ENCODE measurements around the gene CNTN5.

CNTN5 gene

GRCh38 chr11:99979042-99979441 lies 958.3 kb downstream of the CNTN5 start:
- no peak for DNase-seq

DNA sequence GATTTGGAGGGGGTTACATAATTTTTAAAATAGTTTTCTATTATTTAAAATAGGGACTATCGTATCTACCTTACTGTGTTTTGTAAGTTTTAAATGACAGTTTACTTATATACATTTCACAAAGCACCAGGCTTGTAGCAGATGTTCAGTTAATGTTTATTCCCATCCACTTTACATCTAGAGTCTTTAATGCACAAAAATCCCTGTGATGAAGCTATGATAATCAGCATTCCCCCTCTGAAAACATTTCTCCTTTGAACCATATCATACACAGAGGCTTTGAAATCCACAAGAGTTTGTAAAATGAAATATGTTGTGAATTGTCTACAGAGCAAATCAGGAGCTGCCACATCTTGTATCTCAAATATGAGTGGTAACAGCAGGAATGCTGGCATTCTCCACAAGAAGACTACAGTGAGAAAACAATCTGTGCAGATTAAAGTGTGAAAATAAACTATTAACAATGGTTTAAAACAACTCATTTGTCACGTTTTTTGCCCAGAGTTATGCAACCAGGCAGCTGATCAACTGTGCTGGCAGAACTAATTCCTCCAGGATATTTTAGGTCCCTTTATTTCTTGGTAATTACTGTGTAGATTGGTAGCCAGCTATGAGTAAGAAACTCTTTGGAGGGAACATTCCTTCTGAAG lies 967.2 kb downstream of the CNTN5 start:
- no peak for DNase-seq

DNA sequence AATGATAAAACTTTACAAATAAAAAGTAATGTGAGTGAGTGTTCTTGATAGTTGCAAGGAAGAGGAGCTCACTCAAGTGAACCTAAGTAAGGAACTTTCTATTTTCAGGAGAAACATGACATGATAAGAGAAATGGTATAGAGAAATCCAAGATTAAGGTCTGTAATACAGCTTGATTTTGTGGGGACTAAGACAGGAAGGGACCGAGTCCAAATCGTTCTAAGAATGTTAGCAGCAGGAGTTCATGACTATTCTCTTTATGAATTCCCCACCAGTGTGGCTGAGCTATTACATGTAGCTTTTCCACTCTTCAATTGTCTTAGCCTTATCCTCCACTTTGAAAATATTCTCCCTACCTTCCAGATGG lies 967.7 kb downstream of the CNTN5 start:
- DNase-seq: no peak

GRCh38 chr11:100003985-100004384 lies 983.2 kb downstream of the CNTN5 start:
- DNase-seq: no peak

- DNase-seq: no peak
Observed at GRCh38 chr11:100004541-100004940, 983.8 kb downstream of the CNTN5 start.

GRCh38 chr11:100008417-100008816 lies 987.7 kb downstream of the CNTN5 start:
- DNase-seq: no peak

- DNase-seq: peak; percentile 12
Observed at GRCh38 chr11:100009728-100010127, 989.0 kb downstream of the CNTN5 start.

GRCh38 chr11:100010393-100010792 lies 989.6 kb downstream of the CNTN5 start:
- no peak for DNase-seq

GRCh38 chr11:100011697-100012096 lies 990.9 kb downstream of the CNTN5 start:
- DNase-seq: no peak

DNA sequence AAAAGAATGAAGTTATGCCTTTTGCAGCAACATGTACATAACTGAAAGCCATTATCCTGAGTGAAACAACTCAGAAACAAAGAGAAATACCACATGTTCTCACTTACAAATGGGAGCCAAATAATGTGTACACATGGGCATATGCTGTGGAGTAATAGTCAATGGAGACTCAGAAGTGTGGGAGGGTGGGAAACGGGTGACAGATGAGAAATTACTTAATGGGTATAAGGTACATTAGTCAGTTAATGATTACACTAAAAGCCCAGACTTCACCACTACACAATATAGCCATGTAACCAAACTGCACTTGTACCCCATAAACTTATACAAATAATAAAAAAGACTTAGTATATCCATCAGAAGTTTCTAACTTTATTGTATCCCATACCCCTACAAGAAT lies 992.3 kb downstream of the CNTN5 start:
- DNase-seq: no peak

DNA sequence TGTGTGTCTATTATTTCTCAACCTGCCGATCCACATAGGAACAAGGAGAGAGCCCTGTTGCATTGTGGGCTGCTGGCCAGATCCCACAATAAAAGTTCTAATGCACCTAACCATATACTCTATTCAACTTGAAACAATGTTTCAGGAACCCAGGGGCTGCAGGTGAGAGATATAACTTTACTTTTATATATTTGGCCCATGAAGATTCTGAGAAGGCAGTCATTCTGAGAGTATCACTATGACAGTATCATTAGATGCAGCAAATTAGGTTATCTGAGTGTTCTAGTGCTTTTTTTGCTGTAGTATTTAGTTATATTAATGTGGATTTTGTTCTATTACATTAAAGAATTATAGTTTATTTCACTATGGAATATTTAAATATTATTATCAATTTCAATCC lies 1011.2 kb downstream of the CNTN5 start:
- DNase-seq: no peak

DNA sequence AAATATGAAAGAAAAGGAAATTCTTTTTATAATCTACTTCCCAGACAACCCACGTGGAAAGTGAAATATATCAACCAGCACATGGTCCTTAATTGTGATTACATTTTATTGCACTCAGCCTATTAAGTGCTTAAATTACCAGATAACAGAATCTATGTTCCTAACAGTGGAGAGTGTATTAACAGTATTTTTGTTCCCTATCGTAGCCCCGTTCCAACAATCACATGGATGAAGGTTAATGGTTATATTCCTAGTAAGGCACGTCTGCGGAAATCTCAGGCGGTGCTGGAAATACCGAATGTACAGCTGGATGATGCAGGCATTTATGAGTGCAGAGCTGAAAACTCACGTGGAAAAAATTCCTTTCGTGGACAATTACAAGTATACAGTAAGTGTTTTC lies 1040.3 kb downstream of the CNTN5 start:
- no peak for DNase-seq

DNA sequence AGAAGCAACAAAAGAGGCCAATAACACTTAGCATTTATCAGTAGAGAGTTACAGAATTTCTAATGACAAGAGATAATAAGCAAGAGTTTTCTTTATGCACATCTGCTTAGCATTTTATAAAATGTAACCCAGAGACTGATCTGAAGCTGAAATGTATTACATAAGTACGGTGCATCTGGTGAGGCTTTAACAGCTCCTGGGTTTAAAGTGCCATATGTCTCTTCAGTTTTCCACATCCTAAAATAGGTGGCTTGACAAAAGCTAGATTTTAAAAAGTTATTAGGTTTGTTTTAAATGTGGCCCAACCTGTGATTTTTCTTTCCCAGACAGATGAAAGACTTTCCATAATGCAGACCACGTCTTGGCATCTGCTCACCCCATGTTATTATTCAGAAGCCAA lies 1045.7 kb downstream of the CNTN5 start:
- no peak for DNase-seq

DNA sequence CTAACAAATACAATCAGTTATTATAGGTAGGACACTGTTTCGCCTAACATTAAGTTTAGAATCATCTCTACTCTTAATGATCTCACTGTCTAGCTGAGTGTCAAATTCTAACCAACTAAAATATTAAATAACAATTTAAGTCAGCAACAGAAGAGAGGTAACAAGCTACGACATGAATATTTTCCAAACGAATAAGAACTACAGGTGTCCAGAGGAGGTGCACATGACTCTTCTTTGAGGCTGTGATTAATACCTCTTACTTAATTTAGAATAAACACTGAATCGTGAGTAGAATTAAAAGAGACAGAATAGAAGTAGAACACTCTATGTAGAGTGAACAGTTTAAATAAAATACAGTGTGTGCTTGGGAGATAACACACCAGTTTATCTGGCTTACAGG lies 1047.4 kb downstream of the CNTN5 start:
- no peak for DNase-seq

GRCh38 chr11:100072131-100072530 lies 1051.4 kb downstream of the CNTN5 start:
- no peak for DNase-seq

- no peak for DNase-seq
Observed at GRCh38 chr11:100080381-100080780, 1059.6 kb downstream of the CNTN5 start.

GRCh38 chr11:100080821-100081220 lies 1060.1 kb downstream of the CNTN5 start:
- no peak for DNase-seq

- no peak for DNase-seq
Observed at GRCh38 chr11:100093698-100094097, 1072.9 kb downstream of the CNTN5 start.

GRCh38 chr11:100094121-100094865 lies 1073.5 kb downstream of the CNTN5 start:
- DNase-seq: no peak

DNA sequence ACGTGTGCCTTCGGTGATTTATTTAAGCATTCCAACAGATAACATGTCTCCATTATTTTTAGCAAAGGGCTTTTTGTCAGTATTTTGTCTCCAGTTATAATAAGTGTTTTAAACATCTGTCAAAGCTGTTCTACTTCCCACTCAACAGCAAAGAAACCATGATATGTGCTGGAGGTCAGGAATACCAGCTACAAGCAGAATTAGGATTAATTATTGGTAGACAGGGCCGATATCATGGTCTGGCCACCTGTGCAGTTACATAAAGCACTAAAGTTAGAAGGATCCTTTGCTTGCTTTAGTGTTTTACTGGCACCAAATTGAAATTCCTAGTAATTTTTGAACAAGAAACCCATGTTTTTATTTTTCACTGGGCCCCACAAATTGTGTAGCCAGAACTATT lies 1075.1 kb downstream of the CNTN5 start:
- no peak for DNase-seq

DNA sequence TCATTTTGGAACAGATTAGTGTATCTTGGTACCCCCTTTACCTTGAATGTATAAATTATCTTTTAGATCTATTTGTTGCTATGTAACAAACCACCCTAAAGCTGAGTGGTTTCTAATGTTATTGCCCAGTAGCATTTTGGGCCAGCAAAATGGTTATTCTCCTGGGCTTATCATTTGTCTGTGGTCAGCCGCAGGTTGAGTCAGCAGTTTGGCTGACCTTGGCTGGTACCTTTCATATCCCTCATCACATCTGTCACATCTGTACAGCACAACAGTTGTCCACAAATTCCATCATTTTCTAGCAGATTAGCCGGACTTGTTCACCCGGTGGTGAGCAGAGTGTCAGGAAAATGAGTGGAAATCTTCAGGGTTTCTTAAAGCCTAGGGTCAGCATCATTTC lies 1077.8 kb downstream of the CNTN5 start:
- DNase-seq: no peak

GRCh38 chr11:100105255-100105981 lies 1084.7 kb downstream of the CNTN5 start:
- DNase-seq: no peak

GRCh38 chr11:100105982-100106358 lies 1085.2 kb downstream of the CNTN5 start:
- DNase-seq: peak; percentile 6

- no peak for DNase-seq
Observed at GRCh38 chr11:100119176-100119575, 1098.4 kb downstream of the CNTN5 start.
